Vagina (tissue), 2 donors: ENCODE measurements around the gene HABP2. TPM values are rescaled to one million over a fixed set of nuclear protein-coding genes. Genes with fewer than 3 reads are reported as not detected.

Experiments used
- DNase-seq, 2 donors: peaks; one replicate each; pipeline ENCODE4 v3.0.0-alpha.2; 2017; ENCODE audit errors: extremely low spot score in 2 of 2
- H3K27ac ChIP-seq: fragments of 200-600 bp; sonication (generic); one replicate; pipeline ENCODE4 v1.5.1; 2019
- H3K27me3 ChIP-seq: fragments of 200-600 bp; sonication (generic); one replicate; pipeline ENCODE4 v1.5.1; 2019
- H3K36me3 ChIP-seq, 2 donors: fragments of 200-600 bp; sonication (generic); one replicate each; pipeline ENCODE4 v1.5.1; 2017 to 2019
- H3K4me1 ChIP-seq: fragments of 200-600 bp; sonication (generic); one replicate; pipeline ENCODE4 v1.5.1; 2019
- H3K4me3 ChIP-seq, 2 donors: fragments of 200-600 bp; sonication (generic); 1 replicate in 1 of 2; 2 replicates in 1 of 2; pipeline ENCODE4 v1.5.1; 2016 to 2019
- H3K9me3 ChIP-seq: fragments of 200-600 bp; sonication (generic); one replicate; pipeline ENCODE4 v1.5.1; 2019
- CTCF ChIP-seq, 3 experiments: fragments of 450-650 bp in 2 of 3; fragments of 200-600 bp in 1 of 3; sonication (generic) in 1 of 3; IDR thresholded peaks; one replicate each; pipeline ENCODE4 v1.5.1; 2017 to 2019; ENCODE audit warnings: antibody characterized with exemption in 3 of 3, mild to moderate bottlenecking in 2 of 3, moderate library complexity in 2 of 3
- POLR2A ChIP-seq, 2 donors: fragments of 450-650 bp; IDR thresholded peaks; one replicate each; pipeline ENCODE4 v1.6.1; 2017; ENCODE audit warnings: antibody characterized with exemption in 2 of 2, mild to moderate bottlenecking in 2 of 2, moderate library complexity in 2 of 2
- POLR2AphosphoS5 ChIP-seq, 2 donors: sonication (generic); formaldehyde crosslinking; IDR thresholded peaks; one replicate each; pipeline ENCODE4 v1.9.0; 2017; ENCODE audit warnings: antibody characterized with exemption in 2 of 2, mild to moderate bottlenecking in 2 of 2, low read depth in 1 of 2; ENCODE audit not compliant: insufficient read depth in 1 of 2
- intact Hi-C: fragments of 100-400 bp; cut with DNase I; formaldehyde crosslinking; loops from one replicate; pipeline ENCODE4 v1.15.1; 2023
- total RNA-seq: library from RNA; depleted of rRNA; stranded (reverse); fragments of >200 nt; gene quantifications from one replicate; pipeline ENCODE4 v1.2.3, GENCODE V29; 2016

The HABP2 gene
- total RNA-seq, 1 donor from 2014 or later, result not detected

GRCh38 chr10:113528876-113529275 lies 24.0 kb upstream of the HABP2 start:
- H3K36me3 ChIP-seq, result no peaks in the 10 kb centered on the region
- H3K4me1 ChIP-seq, result no peaks in the 10 kb centered on the region
- intact Hi-C loops, result no loop called here
- H3K9me3 ChIP-seq, result no peaks in the 10 kb centered on the region
- H3K4me3 ChIP-seq, result no peak overlapping the region
- H3K27me3 ChIP-seq, result no peaks in the 10 kb centered on the region
- no peak overlapping the region for H3K27ac ChIP-seq
- TF ChIP-seq POLR2A (IDR thresholded peaks at IDR 0.05), result no peak
- no peak for TF ChIP-seq CTCF (IDR thresholded peaks at IDR 0.05)
- no peak for TF ChIP-seq POLR2AphosphoS5 (IDR thresholded peaks at IDR 0.05; ENCODE audit: insufficient read depth in 1 of 2, low read depth in 1 of 2)
- no peak for DNase-seq

- Histone ChIP-seq H3K27me3 (no peaks in the 10 kb centered on the region), H3K4me1 (no peaks in the 10 kb centered on the region), H3K36me3 (no peaks in the 10 kb centered on the region), H3K27ac (no peak overlapping the region), H3K4me3 (no peak overlapping the region), H3K9me3 (no peaks in the 10 kb centered on the region)
- TF ChIP-seq CTCF (IDR thresholded peaks at IDR 0.05) (no peak), POLR2AphosphoS5 (IDR thresholded peaks at IDR 0.05; ENCODE audit: insufficient read depth in 1 of 2, low read depth in 1 of 2) (no peak), POLR2A (IDR thresholded peaks at IDR 0.05) (no peak)
- intact Hi-C loops, result no loop called here
- DNase-seq, result no peak
Measured at GRCh38 chr10:113529575-113529974, 23.3 kb upstream of the HABP2 start.

GRCh38 chr10:113530476-113530875 lies 22.4 kb upstream of the HABP2 start:
- no peak overlapping the region for H3K27ac ChIP-seq
- H3K36me3 ChIP-seq, result no peaks in the 10 kb centered on the region
- H3K4me3 ChIP-seq, result no peak overlapping the region
- no peaks in the 10 kb centered on the region for H3K27me3 ChIP-seq
- no peak for TF ChIP-seq POLR2A (IDR thresholded peaks at IDR 0.05)
- no peak for TF ChIP-seq CTCF (IDR thresholded peaks at IDR 0.05)
- no peak for TF ChIP-seq POLR2AphosphoS5 (IDR thresholded peaks at IDR 0.05; ENCODE audit: insufficient read depth in 1 of 2, low read depth in 1 of 2)
- intact Hi-C loops, result no loop called here
- no peak for DNase-seq
- no peaks in the 10 kb centered on the region for H3K4me1 ChIP-seq
- H3K9me3 ChIP-seq, result no peaks in the 10 kb centered on the region

GRCh38 chr10:113532724-113533123 lies 20.1 kb upstream of the HABP2 start:
- TF ChIP-seq POLR2AphosphoS5 (IDR thresholded peaks at IDR 0.05; ENCODE audit: insufficient read depth in 1 of 2, low read depth in 1 of 2) (no peak), POLR2A (IDR thresholded peaks at IDR 0.05) (no peak), CTCF (IDR thresholded peaks at IDR 0.05) (no peak)
- Histone ChIP-seq H3K27me3 (no peaks in the 10 kb centered on the region), H3K9me3 (no peaks in the 10 kb centered on the region), H3K36me3 (no peaks in the 10 kb centered on the region), H3K4me3 (no peak overlapping the region), H3K4me1 (no peaks in the 10 kb centered on the region), H3K27ac (no peak overlapping the region)
- no peak for DNase-seq
- intact Hi-C loops, result no loop called here

- no peak for TF ChIP-seq POLR2AphosphoS5 (IDR thresholded peaks at IDR 0.05; ENCODE audit: insufficient read depth in 1 of 2, low read depth in 1 of 2)
- no peak for TF ChIP-seq CTCF (IDR thresholded peaks at IDR 0.05)
- no peak for TF ChIP-seq POLR2A (IDR thresholded peaks at IDR 0.05)
- no peak for DNase-seq
- Histone ChIP-seq H3K9me3 (no peaks in the 10 kb centered on the region), H3K4me3 (no peak overlapping the region), H3K4me1 (no peaks in the 10 kb centered on the region), H3K27ac (no peak overlapping the region), H3K36me3 (no peaks in the 10 kb centered on the region), H3K27me3 (no peaks in the 10 kb centered on the region)
- intact Hi-C loops, result no loop called here
Measured at GRCh38 chr10:113533801-113534200, 19.1 kb upstream of the HABP2 start.
